Omental fat pad (tissue), 4 donors: Measurements from ENCODE around the gene ETNK2. TPM values are rescaled to one million over a fixed set of nuclear protein-coding genes. Genes with fewer than 3 reads are reported as not detected.

Source experiments
- ATAC-seq: fragments of 150-250 bp; one replicate; pipeline ENCODE4 v1.9.1; 2016; ENCODE audit warnings: mild to moderate bottlenecking, moderate library complexity; ENCODE audit not compliant: low FRiP score
- DNase-seq: peaks from one replicate; pipeline ENCODE4 v3.0.0-alpha.2; 2019; ENCODE audit warnings: low spot score
- CTCF ChIP-seq, 3 donors: fragments of 450-650 bp; IDR thresholded peaks; one replicate each; pipeline ENCODE4 v1.5.1; 2016 to 2017; ENCODE audit warnings: antibody characterized with exemption in 3 of 3, mild to moderate bottlenecking in 3 of 3, moderate library complexity in 2 of 3
- total RNA-seq, 4 donors: library from RNA; depleted of rRNA; stranded (reverse); fragments of >200 nt; gene quantifications; one replicate each; pipeline ENCODE4 v1.1.0, GENCODE V29; 2016

ETNK2 gene
- total RNA-seq, 4 donors from 2014 or later, result 11.8 to 16.9 (median 13.3) TPM

- TF ChIP-seq CTCF (IDR thresholded peaks at IDR 0.05), result no peak
- DNase-seq, result no peak
- no peak for ATAC-seq
Measured at GRCh38 chr1:204188959-204189639, 37.3 kb upstream of the ETNK2 start.

- DNase-seq (no peak), ATAC-seq (no peak)
- TF ChIP-seq CTCF (IDR thresholded peaks at IDR 0.05), result no peak
Measured at GRCh38 chr1:204186597-204186996, 34.8 kb upstream of the ETNK2 start.

GRCh38 chr1:204181116-204181515 is 29.3 kb upstream of the ETNK2 start:
- no peak for TF ChIP-seq CTCF (IDR thresholded peaks at IDR 0.05)
- ATAC-seq (no peak), DNase-seq (no peak)

- ATAC-seq, result no peak
- no peak for TF ChIP-seq CTCF (IDR thresholded peaks at IDR 0.05)
- no peak for DNase-seq
Measured at GRCh38 chr1:204180133-204180532, 28.3 kb upstream of the ETNK2 start.

- TF ChIP-seq CTCF (IDR thresholded peaks at IDR 0.05), result no peak
- ATAC-seq (no peak), DNase-seq (no peak)
Measured at GRCh38 chr1:204178487-204179281, 26.8 kb upstream of the ETNK2 start.

- no peak for TF ChIP-seq CTCF (IDR thresholded peaks at IDR 0.05)
- no peak for DNase-seq
Measured at GRCh38 chr1:204177133-204177532, 25.3 kb upstream of the ETNK2 start.

GRCh38 chr1:204176049-204176448 is 24.2 kb upstream of the ETNK2 start:
- DNase-seq (no peak), ATAC-seq (no peak)
- no peak for TF ChIP-seq CTCF (IDR thresholded peaks at IDR 0.05)

More at GRCh38 chr1:204177133-204177532, 25.3 kb upstream of the ETNK2 start:
- ATAC-seq, result no peak
